Measurements from ENCODE around the gene TMEM163.
"Not testable (repeated sequence)": the region's sequence is repeated elsewhere in the genome, so short reads cannot be mapped to it uniquely, and the experiment has no call there.

TMEM163 gene

DNA sequence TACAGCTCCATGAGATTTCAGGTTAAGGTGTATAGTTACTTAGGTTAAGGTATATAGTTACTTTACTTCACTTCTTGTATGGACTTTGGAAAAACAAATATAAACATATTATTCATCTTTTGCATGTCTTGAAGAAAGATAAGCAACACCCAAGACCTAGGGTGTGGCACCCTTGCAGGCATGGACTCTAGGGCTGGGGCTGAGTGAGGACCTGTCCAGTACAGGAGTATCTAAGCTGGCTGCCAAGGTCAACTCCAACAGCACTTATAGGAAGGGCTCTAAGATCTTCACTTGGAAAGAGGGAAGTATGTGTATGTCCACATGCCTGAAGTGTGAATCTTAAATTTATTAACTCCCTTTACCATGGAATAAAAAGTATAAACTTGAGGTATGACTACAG, 7.1 kb upstream of the TMEM163 start:
- DNase-seq (ENCODE audit: low read depth), result no peak
- no peak overlapping the region for H3K4me3 ChIP-seq (ENCODE audit: low read depth, low read length)
- TF ChIP-seq, protein P1, sequence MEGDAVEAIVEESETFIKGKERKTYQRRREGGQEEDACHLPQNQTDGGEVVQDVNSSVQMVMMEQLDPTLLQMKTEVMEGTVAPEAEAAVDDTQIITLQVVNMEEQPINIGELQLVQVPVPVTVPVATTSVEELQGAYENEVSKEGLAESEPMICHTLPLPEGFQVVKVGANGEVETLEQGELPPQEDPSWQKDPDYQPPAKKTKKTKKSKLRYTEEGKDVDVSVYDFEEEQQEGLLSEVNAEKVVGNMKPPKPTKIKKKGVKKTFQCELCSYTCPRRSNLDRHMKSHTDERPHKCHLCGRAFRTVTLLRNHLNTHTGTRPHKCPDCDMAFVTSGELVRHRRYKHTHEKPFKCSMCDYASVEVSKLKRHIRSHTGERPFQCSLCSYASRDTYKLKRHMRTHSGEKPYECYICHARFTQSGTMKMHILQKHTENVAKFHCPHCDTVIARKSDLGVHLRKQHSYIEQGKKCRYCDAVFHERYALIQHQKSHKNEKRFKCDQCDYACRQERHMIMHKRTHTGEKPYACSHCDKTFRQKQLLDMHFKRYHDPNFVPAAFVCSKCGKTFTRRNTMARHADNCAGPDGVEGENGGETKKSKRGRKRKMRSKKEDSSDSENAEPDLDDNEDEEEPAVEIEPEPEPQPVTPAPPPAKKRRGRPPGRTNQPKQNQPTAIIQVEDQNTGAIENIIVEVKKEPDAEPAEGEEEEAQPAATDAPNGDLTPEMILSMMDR (IDR thresholded peaks at IDR 0.05; ENCODE audit: low read depth, low read length, missing control alignments), result no peak

DNA sequence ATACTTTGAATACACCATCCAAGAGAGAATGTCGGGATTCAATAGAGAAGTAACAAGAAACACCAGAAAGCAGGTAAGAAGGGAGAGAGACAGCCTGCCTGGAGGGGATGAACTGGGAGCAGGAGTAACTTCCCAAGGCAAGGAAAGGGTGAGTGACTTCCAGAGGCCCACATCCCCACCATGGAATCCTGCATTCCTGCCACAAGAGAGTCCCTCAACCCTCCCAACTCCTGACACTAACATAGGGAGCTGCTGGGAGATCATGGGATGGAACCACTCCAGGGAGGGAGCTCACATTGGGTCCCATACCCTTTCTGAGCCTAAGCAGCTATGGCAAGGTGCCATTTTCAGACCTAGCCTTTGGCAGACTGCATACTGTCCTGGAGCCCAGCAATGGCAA, 5.5 kb upstream of the TMEM163 start:
- TF ChIP-seq, protein P1 (IDR thresholded peaks at IDR 0.05; ENCODE audit: low read depth, low read length, missing control alignments), result no peak
- no peak overlapping the region for H3K4me3 ChIP-seq (ENCODE audit: low read depth, low read length)
- no peak for DNase-seq (ENCODE audit: low read depth)

DNA sequence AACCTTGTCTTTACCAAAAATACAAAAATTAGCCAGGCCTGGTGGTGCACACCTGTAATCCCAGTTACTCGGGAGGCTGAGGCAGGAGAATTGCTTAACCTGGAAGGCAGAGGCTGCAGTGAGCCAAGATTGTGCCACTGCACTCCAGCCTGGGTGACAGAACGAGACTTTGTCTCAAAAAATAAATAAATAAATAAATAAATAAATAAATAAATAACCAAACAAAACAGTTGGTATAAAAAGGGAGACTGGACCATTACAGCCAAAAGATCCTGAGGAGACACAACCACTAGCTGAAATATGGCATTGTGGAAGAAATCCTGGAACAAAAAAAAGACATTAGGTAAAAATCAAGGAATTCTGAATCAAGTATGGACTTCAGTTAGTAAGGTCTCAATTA, 4.9 kb upstream of the TMEM163 start:
- H3K4me3 ChIP-seq (ENCODE audit: low read depth, low read length); DNase-seq (ENCODE audit: low read depth): not testable (repeated sequence)

DNA sequence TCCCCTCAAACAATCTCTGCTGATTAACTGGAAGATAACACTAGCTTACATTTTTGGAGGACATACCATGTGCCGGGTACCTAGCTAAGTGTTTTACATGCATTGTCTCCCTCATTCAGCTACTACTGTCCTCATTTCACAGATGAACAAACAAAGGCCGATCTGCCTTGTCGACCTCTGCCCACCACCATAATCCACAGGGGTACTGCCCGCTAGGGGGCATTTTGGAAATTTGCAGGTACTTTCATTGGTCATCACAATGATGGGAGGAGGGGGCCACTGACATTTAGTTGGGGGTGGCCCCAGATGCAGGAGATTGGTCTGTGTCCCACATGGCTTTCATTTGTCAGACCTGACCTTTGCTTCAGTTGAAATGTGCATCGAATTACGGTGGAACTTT, 3.9 kb upstream of the TMEM163 start:
- TF ChIP-seq, protein P1 (IDR thresholded peaks at IDR 0.05; ENCODE audit: low read depth, low read length, missing control alignments), result no peak
- H3K4me3 ChIP-seq (ENCODE audit: low read depth, low read length), result no peak overlapping the region
- no peak for DNase-seq (ENCODE audit: low read depth)

DNA sequence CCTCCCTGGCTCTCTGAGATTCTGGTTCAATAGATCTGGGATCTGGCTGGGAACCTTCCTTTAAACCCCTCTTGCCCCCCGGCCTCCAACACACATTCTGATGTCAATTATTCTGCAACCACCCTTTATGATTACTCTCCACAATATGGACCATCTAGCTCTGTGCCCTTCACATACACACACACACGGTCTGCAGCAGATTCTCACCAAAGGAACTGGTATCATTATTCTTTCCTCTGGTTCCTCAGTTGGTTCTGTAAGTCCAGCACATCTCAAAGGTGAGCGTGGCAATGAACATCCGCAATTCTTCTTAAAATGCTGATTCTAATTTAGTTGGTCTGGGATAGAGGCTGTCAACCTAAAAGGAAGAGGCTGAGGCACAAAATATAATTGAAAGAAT, 2.8 kb upstream of the TMEM163 start:
- TF ChIP-seq, protein P1 (IDR thresholded peaks at IDR 0.05; ENCODE audit: low read depth, low read length, missing control alignments), result no peak
- H3K4me3 ChIP-seq (ENCODE audit: low read depth, low read length), result no peak overlapping the region
- no peak for DNase-seq (ENCODE audit: low read depth)

DNA sequence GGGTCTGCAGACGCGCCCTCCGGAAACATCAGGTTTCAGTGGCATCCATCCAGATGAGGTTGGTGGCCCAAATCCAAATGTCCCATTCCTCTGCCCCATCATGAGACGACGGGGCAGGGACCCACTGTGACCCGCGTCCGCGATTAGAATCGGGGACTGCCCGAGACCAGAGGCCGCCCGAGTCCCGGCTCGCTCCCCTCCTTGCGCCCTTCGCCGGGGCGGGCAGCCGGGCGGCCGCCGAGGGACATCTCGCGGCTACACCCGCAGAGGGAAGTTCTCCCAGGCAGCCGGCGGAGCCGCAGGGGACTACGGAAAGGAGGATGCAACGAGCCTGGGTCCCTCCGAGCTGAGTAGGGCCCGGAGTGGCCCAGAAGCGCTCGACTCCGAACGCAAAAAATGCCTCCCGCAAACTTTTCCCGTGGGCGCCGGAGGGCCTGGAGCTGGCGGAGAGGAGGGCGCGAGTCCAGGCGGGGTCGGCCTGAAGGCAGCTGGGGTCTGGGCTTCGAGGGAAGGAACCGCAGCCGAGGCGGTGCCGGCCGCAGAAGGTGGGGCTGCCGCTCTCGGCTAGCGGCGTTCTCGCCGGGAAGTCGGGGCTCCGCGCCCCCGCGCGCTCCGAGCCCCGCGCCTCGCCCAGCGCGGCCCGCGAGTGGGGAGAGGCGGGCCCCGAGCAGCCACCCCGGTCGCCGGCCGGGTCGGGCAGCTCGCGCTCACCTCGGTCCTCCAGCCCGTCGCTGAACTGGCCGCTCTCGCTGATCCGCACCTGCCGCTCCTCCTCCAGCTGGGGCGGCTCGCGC, 580 bp downstream of the TMEM163 start:
- DNase-seq (ENCODE audit: low read depth), result no peak
- peak overlapping the region; percentile 8; the same call in 1 of the 2 replicates for H3K4me3 ChIP-seq (ENCODE audit: low read depth, low read length)
- TF ChIP-seq, protein P1 (IDR thresholded peaks at IDR 0.05; ENCODE audit: low read depth, low read length, missing control alignments), result no peak

DNA sequence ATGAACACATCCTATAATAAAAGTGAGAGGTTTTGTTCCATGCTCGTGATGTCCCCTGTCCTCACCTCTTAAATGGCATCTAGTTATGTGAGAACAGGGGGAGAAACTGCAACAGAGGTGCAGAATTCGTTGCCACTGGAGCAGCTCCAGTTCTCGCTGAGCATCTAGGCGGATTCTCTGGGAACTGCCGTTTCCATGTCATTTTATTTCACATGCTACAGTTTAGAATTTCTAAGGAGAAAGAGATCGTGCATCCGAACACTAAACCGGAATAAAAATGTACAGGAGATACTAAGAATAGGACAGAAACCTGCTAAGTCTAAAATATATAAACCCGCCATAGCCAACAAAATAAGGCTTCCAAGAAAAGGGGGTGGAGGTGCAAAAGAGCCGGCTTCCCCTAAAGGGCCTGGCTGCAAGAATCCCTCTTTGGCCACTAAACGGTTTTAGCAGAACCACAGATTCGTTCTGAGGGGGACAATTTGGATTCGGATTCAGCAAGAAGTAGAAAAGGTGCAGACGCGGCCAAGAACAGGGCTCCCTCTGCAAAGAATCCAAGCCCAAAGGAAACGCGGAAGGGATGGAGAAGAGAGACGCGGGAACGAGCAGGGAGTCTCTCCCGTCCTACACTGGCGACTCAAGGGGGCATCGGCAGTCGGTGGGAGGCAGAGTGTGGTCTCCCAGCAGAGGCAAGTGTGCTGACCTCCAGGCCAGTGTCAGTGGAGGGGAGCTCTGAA, 1.3 kb downstream of the TMEM163 start:
- H3K4me3 ChIP-seq (ENCODE audit: low read depth, low read length), result no peak overlapping the region
- TF ChIP-seq, protein P1 (IDR thresholded peaks at IDR 0.05; ENCODE audit: low read depth, low read length, missing control alignments), result no peak
- no peak for DNase-seq (ENCODE audit: low read depth)

Data from GM12864 (cell line).